GM21723 (cell line): ENCODE data around the gene KIAA1191.
"Not testable (repeated sequence)": the region's sequence is repeated elsewhere in the genome, so short reads cannot be mapped to it uniquely, and the experiment has no call there.

Source experiments
- ATAC-seq: cut with Tn5 transposase; IDR thresholded peaks from one replicate; pipeline ENCODE4 v1.9.1; 2021; ENCODE audit warnings: mild to moderate bottlenecking, moderate library complexity; ENCODE audit not compliant: unreplicated experiment

KIAA1191 gene, protein sequence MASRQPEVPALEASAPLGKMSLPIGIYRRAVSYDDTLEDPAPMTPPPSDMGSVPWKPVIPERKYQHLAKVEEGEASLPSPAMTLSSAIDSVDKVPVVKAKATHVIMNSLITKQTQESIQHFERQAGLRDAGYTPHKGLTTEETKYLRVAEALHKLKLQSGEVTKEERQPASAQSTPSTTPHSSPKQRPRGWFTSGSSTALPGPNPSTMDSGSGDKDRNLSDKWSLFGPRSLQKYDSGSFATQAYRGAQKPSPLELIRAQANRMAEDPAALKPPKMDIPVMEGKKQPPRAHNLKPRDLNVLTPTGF

DNA sequence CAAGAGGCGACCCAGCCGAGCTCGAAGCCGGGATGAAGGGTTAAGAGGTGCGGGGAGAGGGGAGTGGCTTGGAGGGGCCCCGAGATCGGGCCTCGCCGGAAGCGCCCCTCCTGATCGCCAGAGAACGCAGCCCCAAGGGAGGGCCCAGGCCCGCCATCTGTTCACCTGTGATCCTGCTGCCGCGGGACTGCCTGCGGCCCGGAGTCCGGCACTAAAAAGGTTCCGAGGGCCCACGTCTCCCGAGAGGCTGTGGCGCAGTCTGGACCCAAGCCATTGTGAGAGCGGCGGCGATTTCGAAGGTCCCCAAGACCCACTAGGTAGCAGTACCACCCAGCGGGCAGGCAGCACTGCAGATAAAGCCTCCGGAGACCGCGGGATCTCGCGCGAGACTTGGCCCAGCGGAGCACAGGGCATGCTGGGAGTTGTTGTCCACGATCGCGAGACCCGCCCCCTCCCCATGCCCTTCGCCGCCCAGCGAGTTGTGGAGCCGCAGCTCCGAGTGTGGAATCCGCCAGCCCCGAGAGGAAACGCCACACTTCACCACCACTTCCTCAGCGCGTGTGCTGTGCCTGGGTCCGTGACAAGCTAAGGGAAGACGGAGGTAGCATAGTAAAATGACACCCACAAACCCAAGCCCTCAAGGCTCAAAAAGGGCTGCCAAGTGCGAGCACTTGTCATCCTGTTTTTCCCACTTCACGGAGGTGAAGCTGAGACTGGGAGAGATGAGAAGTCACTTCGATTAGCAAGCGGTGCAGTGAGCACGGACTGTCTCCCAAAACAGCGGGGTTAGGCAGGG lies at the start of gene KIAA1191:
Gene KIAA1191, minus strand, starts transcription at position 328 of the 796 bp plus-strand sequence. CDS start 2,256 bp downstream, outside the sequence.
- peak; percentile 89 for ATAC-seq

DNA sequence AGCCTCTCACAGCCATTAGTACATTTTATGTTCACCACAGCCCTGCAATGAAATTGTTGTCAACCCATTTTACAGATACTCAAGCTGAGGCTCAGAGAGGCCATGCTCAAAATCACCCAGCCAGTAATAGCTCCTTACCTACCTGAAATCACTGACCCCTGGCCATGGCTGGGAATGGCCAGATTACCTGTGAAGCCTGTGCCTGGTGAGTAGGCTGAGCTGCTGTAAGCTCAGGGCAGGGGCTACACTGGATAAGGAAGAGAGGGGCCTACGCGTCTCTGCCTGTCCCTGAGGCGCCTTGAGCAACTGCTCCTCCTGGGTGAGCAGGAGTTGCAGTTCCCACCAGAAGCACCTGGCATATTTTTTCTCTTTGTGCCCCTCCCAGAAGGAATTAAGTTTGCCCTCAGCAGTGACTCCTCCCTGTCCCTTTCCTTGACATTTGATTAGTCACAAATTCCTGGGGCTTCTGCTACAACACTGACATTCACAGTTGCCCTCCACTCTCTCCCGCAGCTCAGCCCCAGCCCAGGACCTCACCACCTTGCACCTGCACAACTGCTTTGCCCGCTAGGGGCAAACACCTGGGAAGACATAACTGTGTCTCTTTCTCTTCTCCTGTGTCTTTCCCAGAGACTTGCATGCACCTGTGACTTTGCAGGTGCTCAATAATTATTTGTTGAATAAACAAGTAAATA lies 49.1 kb upstream of the KIAA1191 start:
- ATAC-seq = no peak

DNA sequence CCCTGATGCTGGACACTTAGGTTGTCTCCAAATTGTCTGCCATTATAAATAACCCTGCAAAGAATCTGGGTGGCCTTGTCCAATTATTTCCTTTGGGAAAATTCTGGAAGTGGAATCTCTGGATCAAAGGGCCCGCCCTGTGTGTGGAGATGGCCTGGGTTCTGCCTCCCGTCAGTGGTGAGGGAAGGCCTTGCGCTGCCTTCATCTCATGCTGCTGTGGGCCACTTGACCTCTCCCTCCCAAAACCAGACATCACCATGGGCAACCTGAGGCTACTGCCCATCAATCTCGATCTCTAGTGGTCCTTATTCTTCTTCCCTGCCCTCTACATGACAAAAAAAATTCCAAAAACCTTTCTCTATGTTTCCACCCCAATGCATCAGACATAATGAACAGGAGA lies 48.2 kb upstream of the KIAA1191 start:
- ATAC-seq = no peak

DNA sequence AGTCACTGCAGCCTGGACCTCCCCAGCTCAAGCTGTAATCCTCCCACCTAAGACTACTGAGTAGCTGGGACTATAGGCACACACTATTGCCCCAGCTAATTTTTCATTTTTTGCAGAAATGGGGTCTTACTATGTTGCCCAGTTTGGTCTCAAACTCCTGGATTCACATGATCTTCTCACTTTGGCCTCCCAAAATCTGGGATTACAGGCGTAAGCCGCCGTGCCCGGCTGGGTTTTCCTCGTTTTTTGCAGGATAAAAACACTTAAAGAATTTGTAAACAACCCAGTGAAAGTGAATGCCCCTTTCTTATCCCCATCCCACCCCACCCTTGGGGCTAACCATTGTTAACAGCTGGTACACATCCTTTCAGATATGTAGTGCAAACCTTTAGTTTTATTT lies 47.0 kb upstream of the KIAA1191 start:
- ATAC-seq = no peak

DNA sequence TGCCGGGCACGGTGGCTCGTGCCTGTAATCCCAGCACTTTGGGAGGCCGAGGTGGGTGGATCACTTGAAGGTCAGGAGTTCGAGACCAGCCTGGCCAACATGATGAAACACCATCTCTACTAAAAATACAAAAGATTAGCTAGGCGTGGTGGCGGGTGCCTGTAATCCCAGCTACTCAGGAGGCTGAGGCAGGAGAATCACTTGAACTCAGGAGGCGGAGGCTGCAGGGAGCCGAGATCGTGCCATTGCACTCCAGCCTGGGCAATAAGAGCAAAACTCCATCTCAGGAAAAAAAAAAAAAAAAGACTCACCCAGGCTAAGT lies 46.6 kb upstream of the KIAA1191 start:
- not testable (repeated sequence) for ATAC-seq

DNA sequence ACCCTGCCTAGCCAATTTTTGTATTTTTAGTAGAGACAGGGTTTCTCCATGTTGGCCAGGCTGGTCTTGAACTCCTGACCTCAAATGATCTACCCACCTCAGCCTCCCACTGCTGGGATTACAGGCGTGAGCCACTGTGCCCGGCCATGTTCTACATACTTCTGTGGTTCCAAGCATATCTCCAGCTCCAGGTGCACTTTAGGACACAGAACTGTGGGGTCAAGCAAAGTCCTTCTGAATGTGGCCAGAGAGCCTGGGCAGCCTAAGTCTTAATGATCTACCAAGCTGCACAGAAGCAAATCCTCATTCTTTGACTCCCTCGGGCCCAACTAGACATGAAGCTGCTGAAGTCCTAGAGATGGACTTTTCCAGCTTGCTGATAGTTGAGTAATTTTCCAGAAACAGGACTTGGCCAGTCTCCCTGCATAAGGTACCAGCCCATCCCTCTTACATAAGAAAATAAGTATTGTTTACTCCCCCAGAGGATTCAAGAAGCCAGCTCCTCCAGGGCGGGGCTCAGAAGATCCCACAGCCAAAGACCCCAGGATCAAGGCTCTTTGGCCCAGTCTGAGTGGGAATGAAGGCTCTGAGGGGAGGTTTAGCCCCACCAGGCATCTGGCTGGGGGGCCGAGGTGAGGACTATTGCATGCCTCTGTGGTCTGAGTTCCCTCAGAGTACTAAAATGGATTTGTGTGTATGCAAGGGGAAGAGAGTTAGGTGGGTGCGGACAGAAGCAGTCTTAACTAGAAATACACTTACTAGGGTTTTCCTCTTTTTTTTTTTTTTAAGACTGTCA lies 46.1 kb upstream of the KIAA1191 start:
- no peak for ATAC-seq

DNA sequence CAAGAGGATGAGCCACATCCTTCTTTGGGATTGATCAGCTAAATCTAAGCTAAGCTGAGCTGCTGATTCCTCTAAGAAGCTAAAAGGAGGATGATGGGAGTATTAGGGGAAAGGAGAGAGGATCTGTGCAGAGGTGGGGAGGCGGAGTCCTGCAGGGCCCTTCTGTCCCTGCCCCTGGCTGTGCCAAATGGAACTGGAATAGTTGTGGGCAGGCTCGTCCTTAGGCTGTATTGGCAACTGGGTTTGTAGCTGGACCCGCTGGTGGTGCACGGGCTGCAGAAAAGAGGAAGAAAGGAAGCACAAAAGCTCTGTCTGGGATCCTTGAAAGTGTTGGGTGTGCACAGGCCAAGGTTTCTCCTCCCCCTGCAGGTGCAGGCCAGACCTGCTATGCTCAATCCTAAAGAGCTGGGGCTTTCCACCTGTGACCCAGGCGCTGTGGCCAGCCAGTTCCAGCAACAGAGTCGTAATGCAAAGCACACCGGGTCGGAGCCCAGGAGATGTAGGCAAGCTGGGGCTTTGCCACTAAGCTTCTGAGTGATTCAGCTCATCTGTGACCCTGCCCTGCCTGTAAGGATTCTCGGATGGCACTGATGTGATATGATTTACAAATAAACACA lies 45.0 kb upstream of the KIAA1191 start:
- ATAC-seq = no peak

DNA sequence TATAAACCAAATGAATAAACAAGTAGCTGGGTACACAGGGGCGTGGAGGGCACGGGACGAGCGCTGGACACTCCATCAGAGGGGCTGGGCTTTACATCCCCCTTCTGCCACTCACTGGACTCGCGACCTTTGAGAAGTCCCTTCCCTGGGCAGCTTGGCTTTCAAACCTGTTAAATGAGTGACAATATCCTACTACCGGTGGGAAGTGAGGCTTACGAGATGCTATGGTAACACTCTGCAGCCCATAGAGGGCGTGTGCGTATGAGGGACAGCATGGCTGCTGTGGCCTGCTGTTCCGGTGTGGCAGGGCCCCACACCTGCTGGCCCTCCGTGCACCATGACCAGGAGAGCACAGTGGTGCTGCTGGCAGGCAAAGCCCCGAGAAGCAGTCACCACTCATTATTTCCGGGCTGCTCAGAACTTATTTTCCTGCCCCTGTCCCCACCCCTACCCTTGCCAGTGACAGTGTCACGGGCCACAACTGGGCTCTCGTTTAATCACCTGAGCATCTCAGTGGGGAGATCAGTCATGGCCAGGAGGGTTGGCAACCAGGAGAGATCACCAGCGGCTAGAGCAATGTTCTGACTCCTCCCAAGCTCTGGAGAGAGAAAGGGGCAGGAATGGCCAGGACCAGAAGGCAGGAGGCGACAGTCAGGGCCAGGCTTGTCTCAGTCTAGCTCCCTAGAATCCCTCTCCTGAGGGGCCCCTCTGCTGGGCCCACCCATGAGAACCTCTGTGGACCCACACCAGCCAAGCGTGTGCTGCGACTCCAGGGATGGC lies 44.3 kb upstream of the KIAA1191 start:
- no peak for ATAC-seq

DNA sequence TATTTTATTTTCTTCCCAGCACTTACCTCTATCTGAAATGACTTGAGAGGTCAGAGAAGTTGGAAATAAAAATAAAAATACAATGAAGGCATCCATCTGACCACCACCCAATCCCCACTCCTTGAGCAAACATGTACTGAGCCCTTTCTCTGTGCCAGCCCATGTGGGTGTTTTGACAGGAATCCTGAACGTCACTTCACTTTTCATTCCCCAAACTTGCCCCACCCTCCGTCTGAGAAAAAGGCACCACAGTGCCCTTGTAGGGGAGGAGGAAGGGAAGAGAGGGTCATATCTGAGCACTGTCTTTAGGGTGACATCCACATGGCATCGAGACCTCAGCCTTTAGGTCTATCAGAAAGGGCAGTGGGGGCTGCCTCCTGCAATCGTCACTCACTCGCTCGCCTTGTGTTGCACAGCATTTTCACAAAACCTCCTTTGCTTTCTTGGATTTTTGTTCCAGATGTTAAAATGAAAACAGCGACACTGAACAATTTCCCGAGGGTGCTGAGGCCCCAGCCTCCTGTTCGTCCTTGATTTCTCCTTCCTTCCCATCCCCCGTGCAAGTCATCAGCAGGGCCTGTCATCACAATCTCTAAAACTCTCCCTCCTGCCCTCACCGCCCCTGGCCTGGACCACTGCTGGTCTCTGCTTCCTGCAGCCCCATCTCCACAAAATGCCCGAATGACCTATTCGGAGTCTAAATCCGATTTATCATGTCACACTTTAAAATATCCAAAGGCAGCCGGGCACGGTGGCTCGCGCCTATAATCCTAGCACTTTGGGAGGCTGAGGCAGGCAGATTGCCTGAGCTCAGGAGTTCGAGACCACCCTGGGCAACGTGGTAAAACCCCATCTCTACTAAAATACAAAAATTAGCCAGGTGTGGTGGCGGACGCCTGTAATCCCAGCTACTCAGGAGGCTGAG lies 40.0 kb upstream of the KIAA1191 start:
- no peak for ATAC-seq

DNA sequence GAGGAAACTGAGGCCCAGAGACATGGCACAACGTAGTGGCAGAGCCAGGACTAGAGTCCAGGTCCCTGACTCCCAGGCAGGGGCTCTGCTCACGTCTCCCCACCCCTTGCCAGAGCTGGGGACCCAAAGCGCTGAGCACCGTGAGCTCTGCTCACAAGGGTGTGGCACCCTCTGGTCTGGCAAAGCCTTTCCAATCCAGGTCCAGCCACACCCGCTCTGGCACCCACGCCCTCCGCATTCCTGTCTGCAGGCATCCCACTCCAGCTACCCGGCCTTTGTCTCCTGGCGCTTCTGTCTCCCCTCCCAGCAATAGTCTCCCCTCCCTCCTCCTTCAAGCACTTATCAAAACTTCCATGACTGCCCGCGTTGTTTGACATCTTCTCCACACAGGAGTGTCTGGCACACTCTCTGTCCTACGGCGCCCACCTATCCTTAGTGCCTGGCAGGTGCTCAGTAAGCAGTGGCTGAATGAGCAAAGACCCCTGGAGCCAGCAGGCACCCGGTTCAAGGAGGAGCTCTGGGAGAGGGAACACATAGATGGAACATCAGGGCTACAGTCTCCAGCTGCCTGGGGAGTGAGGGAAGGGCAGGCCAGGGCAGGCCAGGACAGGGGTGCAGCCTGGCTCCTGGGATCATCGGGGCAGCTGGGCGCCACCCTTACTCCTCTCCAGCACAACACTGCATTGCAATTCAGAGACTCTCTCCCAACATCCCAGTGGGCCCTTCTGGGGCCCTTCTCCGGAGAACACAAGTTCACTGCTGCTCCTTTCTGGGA lies 39.0 kb upstream of the KIAA1191 start:
- no peak for ATAC-seq

DNA sequence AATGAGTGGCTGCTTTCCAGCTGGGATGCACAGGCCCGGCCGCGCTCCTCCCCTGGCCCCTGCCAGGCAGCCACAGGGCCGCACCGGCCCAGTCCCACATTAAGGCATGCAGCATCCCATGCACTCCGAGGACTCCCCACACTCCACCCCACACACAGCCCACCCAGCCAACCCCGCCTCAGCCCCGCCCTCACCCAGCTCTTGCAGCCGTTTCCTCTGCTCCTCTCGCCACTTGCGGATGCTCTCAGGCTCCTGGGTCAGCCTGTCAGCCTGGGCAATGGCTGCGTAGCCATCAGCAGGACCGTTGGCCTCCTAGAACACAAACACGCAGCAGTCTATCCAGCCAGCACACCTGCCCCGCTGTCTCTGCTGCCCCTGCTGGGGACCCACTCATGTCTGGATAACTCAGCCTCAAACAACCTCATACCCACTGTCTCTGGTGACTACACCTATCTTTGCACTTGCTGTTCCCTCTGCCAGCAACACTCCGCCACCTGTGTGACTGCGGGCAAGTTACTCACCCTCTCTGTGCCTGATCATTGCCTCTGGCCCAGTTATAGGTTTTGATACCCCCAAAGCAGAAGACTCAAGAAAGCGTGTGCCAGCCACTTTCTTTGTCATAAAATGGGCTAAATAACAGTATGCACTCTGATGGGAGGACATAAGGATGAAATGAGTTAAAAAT lies 36.3 kb upstream of the KIAA1191 start:
- ATAC-seq = no peak

DNA sequence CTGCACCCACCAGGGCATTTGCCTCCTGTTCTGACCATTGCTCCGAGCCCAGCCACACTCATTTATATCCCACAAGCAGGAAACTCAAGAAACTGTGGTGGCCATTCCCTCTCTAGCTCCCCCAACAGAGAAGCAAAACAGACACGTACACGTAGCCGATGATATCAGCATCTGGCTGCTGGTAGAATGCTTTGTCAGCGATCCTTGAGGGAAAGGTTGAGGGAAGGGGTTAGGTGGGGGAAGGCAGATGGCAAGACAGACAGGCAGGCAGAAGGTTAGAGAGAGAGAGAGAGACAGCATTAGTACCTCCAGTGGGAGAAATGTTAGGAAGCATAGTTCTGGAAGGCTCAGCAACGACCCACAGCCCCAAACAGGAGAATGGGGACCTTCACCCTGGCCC lies 34.8 kb upstream of the KIAA1191 start:
- ATAC-seq = no peak

DNA sequence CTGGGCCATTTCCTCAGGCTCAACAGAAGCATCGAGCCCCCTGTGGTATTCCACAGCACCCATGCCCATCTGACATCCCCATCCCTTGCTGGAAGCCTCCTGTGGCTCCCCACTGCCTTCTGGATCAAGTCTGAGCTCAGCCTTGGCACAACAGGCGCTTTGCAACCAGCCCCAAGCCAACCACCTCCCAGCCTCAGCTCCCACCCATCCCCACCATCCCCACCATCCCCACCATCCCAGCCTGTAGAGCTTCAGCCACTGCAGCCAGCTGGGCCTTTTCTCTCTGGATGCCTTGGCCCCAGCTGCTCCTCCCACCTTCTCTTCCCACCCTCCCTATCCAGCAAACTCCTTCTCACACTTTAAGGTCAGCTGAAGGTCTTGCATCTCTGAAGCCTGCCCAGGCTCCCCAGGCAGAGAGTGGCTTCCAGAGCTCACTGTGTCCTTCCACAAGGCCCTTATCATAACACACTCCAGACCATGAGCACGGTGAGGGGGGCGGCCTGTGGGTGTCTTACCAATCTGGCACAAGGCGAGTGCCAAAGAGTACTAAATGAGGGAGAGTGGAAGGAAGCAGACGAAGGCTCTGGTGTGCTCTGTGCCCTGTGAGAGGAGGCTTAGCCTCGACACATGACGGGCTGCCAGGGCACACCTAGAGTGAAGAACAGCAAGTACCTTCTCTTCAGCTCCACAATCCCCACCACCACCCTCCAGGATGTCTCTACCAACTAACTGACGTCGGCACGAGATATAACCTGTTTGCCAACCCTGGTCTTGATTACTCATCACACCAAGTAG lies 33.5 kb upstream of the KIAA1191 start:
- no peak for ATAC-seq

DNA sequence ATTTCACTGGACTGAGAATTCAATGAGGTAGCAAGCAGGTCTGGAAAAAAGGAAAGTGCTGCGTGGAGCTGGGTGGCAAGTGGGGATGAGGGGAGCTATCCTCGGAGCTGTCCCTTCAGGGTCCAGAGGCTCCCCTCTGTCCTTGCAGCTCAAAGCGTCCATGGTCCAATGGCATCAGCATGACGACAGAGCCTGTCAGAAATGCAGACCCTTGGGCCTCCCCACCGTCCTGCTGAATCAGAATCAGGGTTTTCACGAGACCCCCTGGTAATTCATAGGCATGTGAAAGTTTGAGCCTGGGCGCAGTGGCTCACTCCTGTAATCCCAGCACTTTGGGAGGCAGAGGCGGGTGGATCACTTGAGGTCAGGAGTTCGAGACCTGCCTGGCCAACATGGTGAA lies 32.5 kb upstream of the KIAA1191 start:
- no peak for ATAC-seq

DNA sequence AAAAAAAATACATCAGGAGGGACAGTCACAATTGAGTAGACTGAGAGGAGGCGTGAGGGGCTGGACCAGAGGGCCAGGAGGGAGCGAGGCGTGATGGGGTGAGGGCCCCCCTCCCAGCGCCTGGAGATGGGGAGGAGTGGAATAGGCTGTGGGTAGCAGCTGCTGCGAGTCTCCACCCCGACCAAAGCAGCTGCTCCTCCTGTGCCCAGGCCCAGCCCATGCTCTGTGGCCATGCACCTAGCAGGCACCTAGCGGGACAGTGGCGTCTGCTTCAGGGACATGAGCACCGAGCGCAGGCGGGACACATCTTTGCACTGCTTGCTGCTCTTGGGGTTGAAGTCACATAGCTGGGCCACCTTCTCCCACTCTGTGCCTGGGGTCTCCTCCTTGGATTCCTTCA lies 31.0 kb upstream of the KIAA1191 start:
- no peak for ATAC-seq

DNA sequence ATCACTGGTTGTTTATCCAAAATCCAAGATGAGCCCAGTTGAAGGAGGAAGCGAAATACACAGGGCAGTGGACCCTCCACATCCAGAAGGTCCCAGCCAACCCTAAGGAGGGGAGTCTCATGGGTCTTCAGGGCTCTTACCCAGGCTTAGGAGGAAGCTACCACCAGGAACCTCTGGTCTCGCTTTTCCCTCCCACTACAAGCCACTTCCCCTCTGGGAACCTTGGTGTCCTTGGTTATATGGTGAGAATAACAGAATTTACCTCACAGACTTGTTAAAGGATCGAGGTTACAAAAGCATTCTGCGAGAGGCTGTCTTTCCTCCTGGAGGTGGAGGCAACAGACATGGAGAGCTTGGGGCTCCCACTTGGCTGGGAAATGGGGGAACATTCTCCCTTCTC lies 30.4 kb upstream of the KIAA1191 start:
- ATAC-seq = no peak

DNA sequence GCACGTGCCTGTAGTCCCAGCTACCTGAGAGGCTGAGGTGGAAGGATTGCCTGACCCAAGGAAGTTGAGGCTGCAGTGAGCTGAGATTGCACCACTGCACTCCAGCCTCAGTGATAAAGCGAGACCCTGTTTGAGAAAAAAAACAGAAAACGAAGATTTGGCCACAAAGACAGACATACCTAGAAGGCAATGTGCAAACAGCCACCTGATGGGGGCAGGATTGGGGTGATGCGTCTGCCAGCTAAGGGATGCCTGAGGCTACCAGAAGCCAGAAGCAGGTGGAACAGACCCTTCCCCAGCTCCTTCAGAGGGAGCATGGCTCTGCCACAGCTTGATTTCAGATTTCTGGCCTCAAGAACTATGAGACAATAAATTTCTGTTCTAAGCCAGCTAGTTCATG lies 29.9 kb upstream of the KIAA1191 start:
- no peak for ATAC-seq
